ENCODE measurements around the gene OVAAL.

GRCh38 chr1:180581635-180582039, 22.9 kb downstream of the OVAAL start:
- no peak for TF ChIP-seq TAF1 (IDR thresholded peaks at IDR 0.05; ENCODE audit: low read depth)
- no peak for TF ChIP-seq CEBPB (IDR thresholded peaks at IDR 0.05)
- no peak for TF ChIP-seq TCF12 (IDR thresholded peaks at IDR 0.05; ENCODE audit: low read depth)
- TF ChIP-seq EP300 (IDR thresholded peaks at IDR 0.05; ENCODE audit: borderline replicate concordance): no peak
- no peak for TF ChIP-seq CREB1 (IDR thresholded peaks at IDR 0.05; ENCODE audit: low read depth)
- no peak for TF ChIP-seq REST (IDR thresholded peaks at IDR 0.05; ENCODE audit: low read depth)
- TF ChIP-seq RAD21 (IDR thresholded peaks at IDR 0.05; ENCODE audit: low read depth): no peak
- TF ChIP-seq MAX (IDR thresholded peaks at IDR 0.05): no peak
- no peak for TF ChIP-seq FOXM1 (IDR thresholded peaks at IDR 0.05; ENCODE audit: borderline replicate concordance, low read depth)
- no peak for TF ChIP-seq YY1 (IDR thresholded peaks at IDR 0.05; ENCODE audit: low read depth)
- TF ChIP-seq TEAD4 (IDR thresholded peaks at IDR 0.05): no peak
- TF ChIP-seq EGR1 (IDR thresholded peaks at IDR 0.05): no peak
- no peak for TF ChIP-seq NFIC (IDR thresholded peaks at IDR 0.05)
- TF ChIP-seq ZBTB7A (IDR thresholded peaks at IDR 0.05; ENCODE audit: low read depth): no peak

Data from Ishikawa (cell line).